ENCODE measurements around the gene NOBOX. TPM values are rescaled to one million over a fixed set of nuclear protein-coding genes. Genes with fewer than 3 reads are reported as not detected.

NOBOX gene
- total and polyA plus RNA-seq, 4 donors = not detected

DNA sequence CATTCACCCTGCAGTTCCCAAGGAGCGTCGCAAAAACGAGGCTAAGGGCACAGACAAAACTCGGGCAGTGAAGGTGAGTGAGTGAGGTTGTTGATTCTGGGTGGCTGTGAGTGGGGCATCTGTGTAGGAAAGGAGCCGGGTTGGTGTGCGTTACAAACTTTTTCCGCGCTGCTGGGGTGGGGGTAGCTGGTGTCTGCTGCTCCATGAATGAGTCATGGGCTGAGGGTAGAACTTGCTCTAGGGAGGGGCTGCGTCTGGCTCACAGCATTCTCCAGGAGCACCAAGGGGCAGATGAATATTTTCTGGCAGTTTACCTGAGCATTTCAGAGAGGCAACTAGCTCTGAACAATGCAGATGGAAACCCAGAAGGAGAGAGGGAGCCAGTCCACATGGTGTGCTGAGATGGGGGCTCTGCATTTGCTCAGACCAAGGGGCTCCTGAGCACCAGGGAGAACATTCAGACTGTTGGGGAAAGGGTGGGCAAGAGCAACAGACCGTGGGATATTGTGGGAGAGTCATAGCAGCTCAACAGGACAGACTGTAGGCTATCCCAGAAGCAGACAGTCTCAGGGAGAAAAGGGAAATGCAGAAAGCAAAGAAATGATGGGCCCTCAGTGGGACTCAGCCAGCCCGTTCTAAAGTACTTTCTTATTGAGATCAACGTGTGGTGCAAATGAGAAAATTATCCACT lies 18.8 kb downstream of the NOBOX start:
- 76% methylated on average over 12 of the region's 12 CpGs for WGBS
- TF ChIP-seq GABPA (IDR thresholded peaks at IDR 0.05 in 1 of 2, conservative IDR thresholded peaks at IDR 0.05 in 1 of 2) (no peak), RXRA (IDR thresholded peaks at IDR 0.05) (no peak), YY1 (IDR thresholded peaks at IDR 0.05) (no peak), FOXA1 (IDR thresholded peaks at IDR 0.05) (no peak), SP1 (IDR thresholded peaks at IDR 0.05) (no peak), HNF4G (IDR thresholded peaks at IDR 0.05) (no peak), FOXA2 (IDR thresholded peaks at IDR 0.05) (no peak), NR2F2 (IDR thresholded peaks at IDR 0.05) (no peak), TAF1 (conservative IDR thresholded peaks at IDR 0.05) (no peak), JUND (IDR thresholded peaks at IDR 0.05) (no peak), HNF4A (conservative IDR thresholded peaks at IDR 0.05) (no peak), EGR1 (IDR thresholded peaks at IDR 0.05; ENCODE audit: low read depth in 2 of 2) (no peak), RAD21 (IDR thresholded peaks at IDR 0.05) (no peak)
- TF ChIP-seq, protein P1, sequence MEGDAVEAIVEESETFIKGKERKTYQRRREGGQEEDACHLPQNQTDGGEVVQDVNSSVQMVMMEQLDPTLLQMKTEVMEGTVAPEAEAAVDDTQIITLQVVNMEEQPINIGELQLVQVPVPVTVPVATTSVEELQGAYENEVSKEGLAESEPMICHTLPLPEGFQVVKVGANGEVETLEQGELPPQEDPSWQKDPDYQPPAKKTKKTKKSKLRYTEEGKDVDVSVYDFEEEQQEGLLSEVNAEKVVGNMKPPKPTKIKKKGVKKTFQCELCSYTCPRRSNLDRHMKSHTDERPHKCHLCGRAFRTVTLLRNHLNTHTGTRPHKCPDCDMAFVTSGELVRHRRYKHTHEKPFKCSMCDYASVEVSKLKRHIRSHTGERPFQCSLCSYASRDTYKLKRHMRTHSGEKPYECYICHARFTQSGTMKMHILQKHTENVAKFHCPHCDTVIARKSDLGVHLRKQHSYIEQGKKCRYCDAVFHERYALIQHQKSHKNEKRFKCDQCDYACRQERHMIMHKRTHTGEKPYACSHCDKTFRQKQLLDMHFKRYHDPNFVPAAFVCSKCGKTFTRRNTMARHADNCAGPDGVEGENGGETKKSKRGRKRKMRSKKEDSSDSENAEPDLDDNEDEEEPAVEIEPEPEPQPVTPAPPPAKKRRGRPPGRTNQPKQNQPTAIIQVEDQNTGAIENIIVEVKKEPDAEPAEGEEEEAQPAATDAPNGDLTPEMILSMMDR (IDR thresholded peaks at IDR 0.05; ENCODE audit: low read depth, low read length, missing input control) = no peak
- TF ChIP-seq, protein P2, sequence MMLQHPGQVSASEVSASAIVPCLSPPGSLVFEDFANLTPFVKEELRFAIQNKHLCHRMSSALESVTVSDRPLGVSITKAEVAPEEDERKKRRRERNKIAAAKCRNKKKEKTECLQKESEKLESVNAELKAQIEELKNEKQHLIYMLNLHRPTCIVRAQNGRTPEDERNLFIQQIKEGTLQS (IDR thresholded peaks at IDR 0.05) = no peak
- TF ChIP-seq, protein P3, sequence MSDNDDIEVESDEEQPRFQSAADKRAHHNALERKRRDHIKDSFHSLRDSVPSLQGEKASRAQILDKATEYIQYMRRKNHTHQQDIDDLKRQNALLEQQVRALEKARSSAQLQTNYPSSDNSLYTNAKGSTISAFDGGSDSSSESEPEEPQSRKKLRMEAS (IDR thresholded peaks at IDR 0.05) = no peak
- TF ChIP-seq, protein P4, sequence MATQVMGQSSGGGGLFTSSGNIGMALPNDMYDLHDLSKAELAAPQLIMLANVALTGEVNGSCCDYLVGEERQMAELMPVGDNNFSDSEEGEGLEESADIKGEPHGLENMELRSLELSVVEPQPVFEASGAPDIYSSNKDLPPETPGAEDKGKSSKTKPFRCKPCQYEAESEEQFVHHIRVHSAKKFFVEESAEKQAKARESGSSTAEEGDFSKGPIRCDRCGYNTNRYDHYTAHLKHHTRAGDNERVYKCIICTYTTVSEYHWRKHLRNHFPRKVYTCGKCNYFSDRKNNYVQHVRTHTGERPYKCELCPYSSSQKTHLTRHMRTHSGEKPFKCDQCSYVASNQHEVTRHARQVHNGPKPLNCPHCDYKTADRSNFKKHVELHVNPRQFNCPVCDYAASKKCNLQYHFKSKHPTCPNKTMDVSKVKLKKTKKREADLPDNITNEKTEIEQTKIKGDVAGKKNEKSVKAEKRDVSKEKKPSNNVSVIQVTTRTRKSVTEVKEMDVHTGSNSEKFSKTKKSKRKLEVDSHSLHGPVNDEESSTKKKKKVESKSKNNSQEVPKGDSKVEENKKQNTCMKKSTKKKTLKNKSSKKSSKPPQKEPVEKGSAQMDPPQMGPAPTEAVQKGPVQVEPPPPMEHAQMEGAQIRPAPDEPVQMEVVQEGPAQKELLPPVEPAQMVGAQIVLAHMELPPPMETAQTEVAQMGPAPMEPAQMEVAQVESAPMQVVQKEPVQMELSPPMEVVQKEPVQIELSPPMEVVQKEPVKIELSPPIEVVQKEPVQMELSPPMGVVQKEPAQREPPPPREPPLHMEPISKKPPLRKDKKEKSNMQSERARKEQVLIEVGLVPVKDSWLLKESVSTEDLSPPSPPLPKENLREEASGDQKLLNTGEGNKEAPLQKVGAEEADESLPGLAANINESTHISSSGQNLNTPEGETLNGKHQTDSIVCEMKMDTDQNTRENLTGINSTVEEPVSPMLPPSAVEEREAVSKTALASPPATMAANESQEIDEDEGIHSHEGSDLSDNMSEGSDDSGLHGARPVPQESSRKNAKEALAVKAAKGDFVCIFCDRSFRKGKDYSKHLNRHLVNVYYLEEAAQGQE (IDR thresholded peaks at IDR 0.05) = no peak
- TF ChIP-seq, protein P5, sequence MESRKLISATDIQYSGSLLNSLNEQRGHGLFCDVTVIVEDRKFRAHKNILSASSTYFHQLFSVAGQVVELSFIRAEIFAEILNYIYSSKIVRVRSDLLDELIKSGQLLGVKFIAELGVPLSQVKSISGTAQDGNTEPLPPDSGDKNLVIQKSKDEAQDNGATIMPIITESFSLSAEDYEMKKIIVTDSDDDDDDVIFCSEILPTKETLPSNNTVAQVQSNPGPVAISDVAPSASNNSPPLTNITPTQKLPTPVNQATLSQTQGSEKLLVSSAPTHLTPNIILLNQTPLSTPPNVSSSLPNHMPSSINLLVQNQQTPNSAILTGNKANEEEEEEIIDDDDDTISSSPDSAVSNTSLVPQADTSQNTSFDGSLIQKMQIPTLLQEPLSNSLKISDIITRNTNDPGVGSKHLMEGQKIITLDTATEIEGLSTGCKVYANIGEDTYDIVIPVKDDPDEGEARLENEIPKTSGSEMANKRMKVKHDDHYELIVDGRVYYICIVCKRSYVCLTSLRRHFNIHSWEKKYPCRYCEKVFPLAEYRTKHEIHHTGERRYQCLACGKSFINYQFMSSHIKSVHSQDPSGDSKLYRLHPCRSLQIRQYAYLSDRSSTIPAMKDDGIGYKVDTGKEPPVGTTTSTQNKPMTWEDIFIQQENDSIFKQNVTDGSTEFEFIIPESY (IDR thresholded peaks at IDR 0.05) = no peak
- Histone ChIP-seq H3K9ac (ENCODE audit: low read depth in 1 of 2, low read length in 2 of 2) (no peak overlapping the region), H3K36me3 (ENCODE audit: control insufficient read depth in 4 of 4, insufficient read depth in 3 of 4, low read depth in 1 of 4, low read length in 3 of 4) (peaks cover 0 to 5% (median 1%) of the 10 kb centered on the region in 4 donors), H3K27me3 (ENCODE audit: control insufficient read depth in 4 of 4, insufficient read depth in 4 of 4, low read length in 3 of 4) (no peaks in the 10 kb centered on the region), H3K9me3 (ENCODE audit: control insufficient read depth in 4 of 4, low read length in 3 of 4) (no peaks in the 10 kb centered on the region), H3K4me3 (ENCODE audit: low read depth in 1 of 3, low read length in 3 of 3) (no peak overlapping the region), H3K4me1 (ENCODE audit: control insufficient read depth in 4 of 4, insufficient read depth in 4 of 4, low read length in 3 of 4) (peaks cover 0 to 3% (median 0%) of the 10 kb centered on the region in 4 donors), H3K27ac (ENCODE audit: low read depth in 1 of 2, low read length in 2 of 2) (no peak overlapping the region)
- DNase-seq (ENCODE audit: low spot score) = no peak
